H9 (cell line): ENCODE results near the gene OR11H7. TPM values are rescaled to one million over a fixed set of nuclear protein-coding genes. Genes with fewer than 3 reads are reported as not detected.
"Not testable (repeated sequence)": the region's sequence is repeated elsewhere in the genome, so short reads cannot be mapped to it uniquely, and the experiment has no call there.

Experiments
- DNase-seq: peaks from one replicate; pipeline ENCODE4 v3.0.0-alpha.2; 2017
- H2AFZ ChIP-seq: one replicate; pipeline ENCODE4 v1.6.1; 2013; ENCODE audit warnings: mild to moderate bottlenecking, low read length, control low read depth, moderate library complexity
- H2AK5ac ChIP-seq: 2 replicates; pipeline ENCODE4 v1.6.1; 2013; ENCODE audit warnings: low read length, control low read depth, mixed read lengths; ENCODE audit not compliant: insufficient read length
- H2BK120ac ChIP-seq: one replicate; pipeline ENCODE4 v1.6.1; 2013; ENCODE audit warnings: low read depth, mild to moderate bottlenecking, low read length, control low read depth, inconsistent platforms; ENCODE audit not compliant: poor library complexity, severe bottlenecking
- H2BK12ac ChIP-seq: 2 replicates; pipeline ENCODE4 v1.6.1; 2013; ENCODE audit warnings: low read length, control low read depth, mixed read lengths, low read depth; ENCODE audit not compliant: insufficient read length
- H2BK15ac ChIP-seq: 2 replicates; pipeline ENCODE4 v1.6.1; 2013; ENCODE audit warnings: low read depth, low read length, control low read depth
- H2BK20ac ChIP-seq: one replicate; pipeline ENCODE4 v1.6.1; 2013; ENCODE audit warnings: low read depth, mild to moderate bottlenecking, low read length, control low read depth, inconsistent platforms; ENCODE audit not compliant: poor library complexity, severe bottlenecking
- H2BK5ac ChIP-seq: 2 replicates; pipeline ENCODE4 v1.6.1; 2013; ENCODE audit warnings: low read length, control low read depth, mixed read lengths; ENCODE audit not compliant: insufficient read length
- H3K14ac ChIP-seq: 2 replicates; pipeline ENCODE4 v1.6.1; 2013; ENCODE audit warnings: low read length, control low read depth; ENCODE audit not compliant: insufficient read depth
- H3K18ac ChIP-seq: 2 replicates; pipeline ENCODE4 v1.6.1; 2013; ENCODE audit warnings: low read depth, mild to moderate bottlenecking, mixed read lengths, low read length, control low read depth; ENCODE audit not compliant: insufficient read length
- H3K23ac ChIP-seq: 2 replicates; pipeline ENCODE4 v1.6.1; 2013; ENCODE audit warnings: low read length, control low read depth, mixed read lengths, low read depth; ENCODE audit not compliant: insufficient read length
- H3K23me2 ChIP-seq: 2 replicates; pipeline ENCODE4 v1.6.1; 2013; ENCODE audit warnings: low read depth, mild to moderate bottlenecking, mixed read lengths, low read length, control low read depth; ENCODE audit not compliant: insufficient read length, poor library complexity, severe bottlenecking
- H3K27ac ChIP-seq: 2 replicates; pipeline ENCODE4 v1.5.1; 2013; ENCODE audit warnings: low read length, control low read depth, mixed read lengths, low read depth; ENCODE audit not compliant: insufficient read length
- H3K27me3 ChIP-seq: 2 replicates; pipeline ENCODE4 v1.6.1; 2013; ENCODE audit warnings: low read length, control low read depth, inconsistent platforms; ENCODE audit not compliant: insufficient read depth
- H3K4ac ChIP-seq: 2 replicates; pipeline ENCODE4 v1.6.1; 2013; ENCODE audit warnings: low read depth, mild to moderate bottlenecking, control low read depth, inconsistent platforms, low read length, moderate library complexity
- H3K4me1 ChIP-seq: 2 replicates; pipeline ENCODE4 v1.6.1; 2013; ENCODE audit warnings: low read length, control low read depth, inconsistent platforms; ENCODE audit not compliant: insufficient read depth
- H3K4me2 ChIP-seq: 2 replicates; pipeline ENCODE4 v1.6.1; 2013; ENCODE audit warnings: low read length, control low read depth, mixed read lengths; ENCODE audit not compliant: insufficient read length, insufficient read depth
- H3K56ac ChIP-seq: 2 replicates; pipeline ENCODE4 v1.6.1; 2013; ENCODE audit warnings: low read depth, mild to moderate bottlenecking, mixed read lengths, low read length, control low read depth; ENCODE audit not compliant: insufficient read length
- H3K79me1 ChIP-seq: 2 replicates; pipeline ENCODE4 v1.6.1; 2013; ENCODE audit warnings: low read depth, mild to moderate bottlenecking, moderate library complexity, low read length, control low read depth, inconsistent platforms; ENCODE audit not compliant: insufficient read depth, poor library complexity, severe bottlenecking
- H3K79me2 ChIP-seq: 2 replicates; pipeline ENCODE4 v1.6.1; 2013; ENCODE audit warnings: low read length, control low read depth, inconsistent platforms; ENCODE audit not compliant: insufficient read depth
- H3K9ac ChIP-seq: 2 replicates; pipeline ENCODE4 v1.6.1; 2013; ENCODE audit warnings: low read length, control low read depth, mixed read lengths; ENCODE audit not compliant: insufficient read length; ENCODE audit errors: extremely low read depth
- H3K9me3 ChIP-seq: one replicate; pipeline ENCODE4 v1.6.1; 2013; ENCODE audit warnings: low read depth, low read length, inconsistent platforms; ENCODE audit not compliant: control insufficient read depth
- H3T11ph ChIP-seq: one replicate; pipeline ENCODE4 v1.6.1; 2013; ENCODE audit warnings: mild to moderate bottlenecking, low read length, control low read depth, inconsistent platforms
- H4K20me1 ChIP-seq: one replicate; pipeline ENCODE4 v1.6.1; 2013; ENCODE audit not compliant: control insufficient read depth, insufficient read length, insufficient read depth
- H4K5ac ChIP-seq: 2 replicates; pipeline ENCODE4 v1.6.1; 2013; ENCODE audit warnings: low read depth, mild to moderate bottlenecking, mixed read lengths, low read length, control low read depth; ENCODE audit not compliant: insufficient read length
- H4K8ac ChIP-seq: replicated peaks from 2 replicates; pipeline ENCODE4 v1.6.1; 2013; ENCODE audit warnings: low read length, control low read depth, mixed read lengths, low read depth; ENCODE audit not compliant: insufficient read length
- H4K91ac ChIP-seq: 2 replicates; pipeline ENCODE4 v1.6.1; 2013; ENCODE audit warnings: low read depth, mild to moderate bottlenecking, moderate library complexity, mixed read lengths, low read length, control low read depth; ENCODE audit not compliant: insufficient read length
- H3K27ac Mint-ChIP-seq, 3 experiments: 2 replicates in 2 of 3; 3 replicates in 1 of 3; pipeline ENCODE4 v1.8.0; 2020 to 2021; ENCODE audit warnings: mixed read lengths in 3 of 3, mild to moderate bottlenecking in 1 of 3, moderate library complexity in 1 of 3
- H3K27me3 Mint-ChIP-seq: 2 replicates; pipeline ENCODE4 v1.8.0; 2021; ENCODE audit warnings: low read depth, mild to moderate bottlenecking, moderate library complexity, mixed read lengths
- H3K36me3 Mint-ChIP-seq, 3 experiments: 2 replicates in 2 of 3; 3 replicates in 1 of 3; pipeline ENCODE4 v1.8.0; 2020 to 2021; ENCODE audit warnings: low read depth in 3 of 3, mixed read lengths in 3 of 3; ENCODE audit not compliant: insufficient read depth in 1 of 3
- H3K4me1 Mint-ChIP-seq, 2 experiments: 2 replicates each; pipeline ENCODE4 v1.8.0; 2020; ENCODE audit warnings: mixed read lengths in 2 of 2
- H3K4me3 Mint-ChIP-seq, 2 experiments: 2 replicates in 1 of 2; 3 replicates in 1 of 2; pipeline ENCODE4 v1.8.0; 2020 to 2021; ENCODE audit warnings: mild to moderate bottlenecking in 2 of 2, mixed read lengths in 2 of 2, moderate library complexity in 1 of 2
- H3K9me3 Mint-ChIP-seq, 2 experiments: 2 replicates in 1 of 2; 3 replicates in 1 of 2; pipeline ENCODE4 v1.8.0; 2020; ENCODE audit warnings: mild to moderate bottlenecking in 2 of 2, mixed read lengths in 2 of 2, moderate library complexity in 1 of 2
- CTCF ChIP-seq: fragments of 200-600 bp; sonication (generic); conservative IDR thresholded peaks from 3 replicates; pipeline ENCODE4 v1.8.0; 2021; ENCODE audit warnings: antibody characterized with exemption, mild to moderate bottlenecking
- WGBS: extraction: QIAGEN DNeasy Blood & Tissue Kit; methylation state at CpG from one replicate; pipeline ENCODE4 v1.1.7; 2013; ENCODE audit warnings: missing lambda C conversion rate, low lambda C conversion rate, mixed read lengths; ENCODE audit not compliant: insufficient read length; ENCODE audit errors: extremely low coverage; 5-methylcytosine and 5-hydroxymethylcytosine counted together
- total RNA-seq: library from RNA; stranded (reverse); gene quantifications from 2 replicates; pipeline ENCODE4 v1.2.1, GENCODE V29; 2021

The OR11H7 gene
- total RNA-seq, 1 experiment from 2014 or later, result not detected

- H3K4me1 ChIP-seq, result no peaks in the 10 kb centered on the region
- no peaks in the 10 kb centered on the region for H4K20me1 ChIP-seq
Measured at GRCh38 chr14:20278414-20278813, 49.6 kb downstream of the OR11H7 start.

GRCh38 chr14:20280265-20280664 is 51.5 kb downstream of the OR11H7 start:
- not testable (repeated sequence) for H3K23ac ChIP-seq, H2BK120ac ChIP-seq, H3K79me1 ChIP-seq, H3K9me3 ChIP-seq, H4K5ac ChIP-seq, H4K91ac ChIP-seq, H3K4ac ChIP-seq, H3T11ph ChIP-seq, H3K4me1 Mint-ChIP-seq, H4K20me1 ChIP-seq, H2AK5ac ChIP-seq, H2BK12ac ChIP-seq, H3K79me2 ChIP-seq, H3K27me3 Mint-ChIP-seq, H3K27me3 ChIP-seq, H3K18ac ChIP-seq, H3K27ac Mint-ChIP-seq, H2BK5ac ChIP-seq, H3K4me2 ChIP-seq, H3K23me2 ChIP-seq, H3K14ac ChIP-seq, H2AFZ ChIP-seq, H2BK20ac ChIP-seq, DNase-seq, H3K4me1 ChIP-seq, H3K4me3 Mint-ChIP-seq, H4K8ac ChIP-seq, H3K56ac ChIP-seq, H3K27ac ChIP-seq, H3K9ac ChIP-seq, H2BK15ac ChIP-seq
- no CpG with 5 or more reads among the region's 7 CpGs for WGBS
- peaks cover 68 to 75% of the 10 kb centered on the region in 2 experiments for H3K9me3 Mint-ChIP-seq
- H3K36me3 Mint-ChIP-seq, result peaks cover 50 to 78% (median 73%) of the 10 kb centered on the region in 3 experiments

More at GRCh38 chr14:20278414-20278813, 49.6 kb downstream of the OR11H7 start:
- Mint-ChIP-seq H3K4me1 (no peaks in the 10 kb centered on the region), H3K4me3 (no peak overlapping the region), H3K36me3 (peaks cover 56 to 85% (median 81%) of the 10 kb centered on the region in 3 experiments), H3K9me3 (peaks cover 83 to 86% of the 10 kb centered on the region in 2 experiments), H3K27ac (no peak overlapping the region), H3K27me3 (no peaks in the 10 kb centered on the region; the same call in 1 of the 2 replicates)
- H4K91ac ChIP-seq, result no peak overlapping the region
- no peaks in the 10 kb centered on the region for H3K23me2 ChIP-seq
- no peaks in the 10 kb centered on the region for H3K79me1 ChIP-seq
- H3K4ac ChIP-seq, result no peak overlapping the region
- H3K56ac ChIP-seq, result no peak overlapping the region
- H2BK5ac ChIP-seq, result no peak overlapping the region
- H2AFZ ChIP-seq, result no peak overlapping the region
- no peak overlapping the region for H3T11ph ChIP-seq
- H2BK20ac ChIP-seq, result no peak overlapping the region
- H3K9ac ChIP-seq, result no peak overlapping the region
- no CpG with 5 or more reads among the region's 1 CpG for WGBS
- H3K18ac ChIP-seq, result no peak overlapping the region
- TF ChIP-seq CTCF, result no peak
- H2BK15ac ChIP-seq, result no peak overlapping the region
- peaks cover 15% of the 10 kb centered on the region for H3K9me3 ChIP-seq
- H3K27ac ChIP-seq, result no peak overlapping the region
- H3K23ac ChIP-seq, result no peak overlapping the region
- no peak overlapping the region for H2BK120ac ChIP-seq
- no peak overlapping the region for H3K14ac ChIP-seq
- H3K4me2 ChIP-seq, result no peak overlapping the region
- H3K79me2 ChIP-seq, result no peaks in the 10 kb centered on the region; the same call in 1 of the 2 replicates
- H4K8ac ChIP-seq, result no peak overlapping the region
- no peak overlapping the region for H2AK5ac ChIP-seq
- H4K5ac ChIP-seq, result no peak overlapping the region
- H2BK12ac ChIP-seq, result no peak overlapping the region
- DNase-seq, result no peak
- no peaks in the 10 kb centered on the region for H3K27me3 ChIP-seq
